K562 (cell line): ENCODE data around the gene GARIN1A. TPM values are rescaled to one million over a fixed set of nuclear protein-coding genes. Genes with fewer than 3 reads are reported as not detected.
A peak's percentile ranks its signal among the peaks of the same experiment; 100 is the strongest.

Experiments
- CBX5 ChIP-seq: IDR thresholded peaks from 2 replicates; pipeline ENCODE4 v1.6.1; 2014; ENCODE audit warnings: low read depth, borderline replicate concordance
- CHD1 ChIP-seq: fragments of 200-600 bp; sonication (generic); IDR thresholded peaks from one replicate; pipeline ENCODE4 v1.6.1; 2012; ENCODE audit warnings: mild to moderate bottlenecking, moderate library complexity, low read length, inconsistent platforms
- DDX20 ChIP-seq: fragments of 450-650 bp; IDR thresholded peaks from 2 replicates; pipeline ENCODE4 v1.6.1; 2016; ENCODE audit warnings: missing genetic modification characterization, low read depth, mild to moderate bottlenecking, missing compliant biosample characterization, moderate library complexity
- E2F3 ChIP-seq: fragments of 250-450 bp; sonication (Bioruptor Pico); IDR thresholded peaks from 2 replicates; pipeline ENCODE4 v1.4.0; 2020; ENCODE audit warnings: mild to moderate bottlenecking
- FOXA3 ChIP-seq, 2 experiments: fragments of 450-650 bp in 1 of 2; sonication (generic) in 1 of 2; formaldehyde crosslinking; IDR thresholded peaks in 1 of 2; conservative IDR thresholded peaks in 1 of 2; 2 replicates each; pipeline versions ENCODE4 v1.4.0 to v1.8.0; 2020 to 2022; ENCODE audit warnings: mild to moderate bottlenecking in 2 of 2, missing genetic modification reagents in 1 of 2
- HMGXB4 ChIP-seq: sonication (generic); formaldehyde crosslinking; IDR thresholded peaks from 2 replicates; pipeline ENCODE4 v1.8.1; 2023; ENCODE audit warnings: mild to moderate bottlenecking, missing genetic modification reagents
- ILF3 ChIP-seq: fragments of 450-650 bp; IDR thresholded peaks from 2 replicates; pipeline ENCODE4 v1.6.1; 2018; ENCODE audit warnings: antibody characterized with exemption, mild to moderate bottlenecking, moderate library complexity, borderline replicate concordance
- LARP7 ChIP-seq: fragments of 450-650 bp; IDR thresholded peaks from 2 replicates; pipeline ENCODE4 v1.6.1; 2016
- LEF1 ChIP-seq: fragments of 450-650 bp; IDR thresholded peaks from 2 replicates; pipeline ENCODE4 v1.6.1; 2016; ENCODE audit warnings: mild to moderate bottlenecking
- PCBP2 ChIP-seq: fragments of 200-400 bp; formaldehyde crosslinking; IDR thresholded peaks from 2 replicates; pipeline ENCODE4 v1.6.1; 2018; ENCODE audit warnings: low read length, low read depth, mild to moderate bottlenecking, moderate library complexity; ENCODE audit not compliant: poor library complexity, severe bottlenecking
- PHF20 ChIP-seq: fragments of 450-650 bp; IDR thresholded peaks from 2 replicates; pipeline ENCODE4 v1.6.1; 2018; ENCODE audit not compliant: partially characterized antibody
- POLR2B ChIP-seq: fragments of 450-650 bp; IDR thresholded peaks from 2 replicates; pipeline ENCODE4 v1.6.1; 2018; ENCODE audit warnings: low read depth; ENCODE audit not compliant: partially characterized antibody
- SMC3 ChIP-seq: conservative IDR thresholded peaks from 2 replicates; pipeline ENCODE4 v1.6.1; 2011; ENCODE audit warnings: low read depth, low read length, improper control_type of control experiment; ENCODE audit not compliant: insufficient read depth
- SP1 ChIP-seq: sonication (generic); formaldehyde crosslinking; IDR thresholded peaks from 2 replicates; pipeline ENCODE4 v1.8.1; 2022; ENCODE audit warnings: mild to moderate bottlenecking, missing genetic modification reagents
- XRCC5 ChIP-seq: fragments of 200-400 bp; formaldehyde crosslinking; IDR thresholded peaks from 2 replicates; pipeline ENCODE4 v1.6.1; 2017; ENCODE audit warnings: low read depth, mild to moderate bottlenecking, low read length
- ZFP1 ChIP-seq: fragments of 450-650 bp; formaldehyde crosslinking; IDR thresholded peaks from 2 replicates; pipeline ENCODE4 v1.4.0; 2020; ENCODE audit warnings: mild to moderate bottlenecking, mixed read lengths
- ZNF12 ChIP-seq: sonication (generic); formaldehyde crosslinking; IDR thresholded peaks from 2 replicates; pipeline ENCODE4 v1.4.0; 2020; ENCODE audit warnings: mild to moderate bottlenecking, missing genetic modification reagents
- ZNF175 ChIP-seq: fragments of 200-800 bp; sonication (Bioruptor generic); IDR thresholded peaks from 2 replicates; pipeline ENCODE4 v1.6.1; 2016; ENCODE audit warnings: low read depth, mild to moderate bottlenecking, missing genetic modification characterization, missing compliant biosample characterization
- ZNF592 ChIP-seq: fragments of 450-650 bp; IDR thresholded peaks from 2 replicates; pipeline ENCODE4 v1.6.1; 2017; ENCODE audit warnings: antibody characterized with exemption, mild to moderate bottlenecking
- ZNF77 ChIP-seq: fragments of 250-450 bp; sonication (Bioruptor Pico); IDR thresholded peaks from 2 replicates; pipeline ENCODE4 v1.5.0; 2020
- polyA plus RNA-seq, 8 experiments: library from polyadenylated mRNA; depleted of rRNA in 4 of 8; stranded (reverse) in 5 of 8; unstranded in 3 of 8; fragments of >200 nt; fragmentation: Nextera tagmentation in 2 of 8; fragmentation: Illumina TruSeq in 1 of 8; extraction: Ambion mirVana in 2 of 8; extraction: Trizol in 1 of 8; gene quantifications; 2 replicates each; pipeline versions ENCODE4 v1.2.1 to v1.2.3, GENCODE V29; 2011 to 2014; ENCODE audit warnings: inconsistent platforms in 1 of 8, missing spikeins in 1 of 8
- total RNA-seq, 7 experiments: library from RNA; depleted of rRNA in 6 of 7; stranded (reverse); fragments of >200 nt in 6 of 7; fragmentation: Illumina TruSeq in 2 of 7; extraction: Trizol in 2 of 7; gene quantifications; 2 replicates each; pipeline versions ENCODE4 v1.2.1 to v1.2.3, GENCODE V29; 2011 to 2021; ENCODE audit warnings: low replicate concordance in 1 of 7
- TF ChIP-seq, protein P1 (sequence below), 3 experiments: fragments of 200-800 bp in 1 of 3; sonication (Bioruptor generic) in 1 of 3; sonication (generic) in 1 of 3; formaldehyde crosslinking in 1 of 3; IDR thresholded peaks; 2 replicates each; pipeline versions ENCODE4 v1.6.1 to v1.8.0; 2016 to 2022; ENCODE audit warnings: mild to moderate bottlenecking in 2 of 3, missing compliant biosample characterization in 2 of 3, missing genetic modification characterization in 2 of 3, missing genetic modification reagents in 1 of 3

GARIN1A gene
- total and polyA plus RNA-seq, 9 of the 15 experiments (the other 6 are each of a cell fraction or from before 2014, with no cell fraction given), result 0.01 to 0.41 (median 0.04) TPM; not detected in 3

DNA sequence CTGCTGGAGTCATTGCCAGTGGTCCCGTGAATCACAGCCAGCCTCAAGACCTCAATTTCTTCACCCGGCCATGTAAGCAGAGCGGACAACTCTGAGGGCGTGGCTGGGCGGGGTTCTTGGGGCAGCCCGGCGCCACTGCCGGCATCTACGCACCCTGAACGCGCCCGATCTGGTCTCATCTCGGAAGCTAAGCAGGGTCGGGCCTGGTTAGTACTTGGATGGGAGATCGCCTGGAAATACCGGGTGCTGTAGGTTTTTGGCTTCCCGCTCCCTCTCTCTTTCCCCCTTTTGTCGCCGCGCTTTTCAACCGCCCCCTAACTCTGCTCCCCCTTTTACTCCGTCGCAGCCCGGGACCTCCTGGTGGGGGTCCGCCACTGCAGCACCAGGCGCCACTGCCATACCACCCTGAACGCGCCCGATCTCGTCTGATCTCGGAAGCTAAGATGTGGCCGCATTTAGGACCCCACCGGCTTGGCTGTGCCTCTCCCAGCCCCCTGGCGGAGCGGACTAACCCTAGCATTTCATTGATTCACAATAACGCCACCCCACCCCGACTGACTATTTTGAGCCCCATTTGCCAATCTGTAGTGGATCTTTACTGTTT, 25.3 kb downstream of the GARIN1A start (continued):
- TF ChIP-seq, protein P1, sequence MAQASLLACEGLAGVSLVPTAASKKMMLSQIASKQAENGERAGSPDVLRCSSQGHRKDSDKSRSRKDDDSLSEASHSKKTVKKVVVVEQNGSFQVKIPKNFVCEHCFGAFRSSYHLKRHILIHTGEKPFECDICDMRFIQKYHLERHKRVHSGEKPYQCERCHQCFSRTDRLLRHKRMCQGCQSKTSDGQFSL (CRISPR knock-in tag; IDR thresholded peaks at IDR 0.05), result peak; percentile 28; the same call in 1 of the 2 replicates
- TF ChIP-seq, protein P1 (tag; IDR thresholded peaks at IDR 0.05), result no peak
- no peak for TF ChIP-seq DDX20 (tag)
- peak; percentile 97 for TF ChIP-seq LARP7
- no peak; the same call in 1 of the 2 replicates for TF ChIP-seq HMGXB4 (CRISPR knock-in tag)
- TF ChIP-seq XRCC5, result peak; percentile 90; the same call in 1 of the 2 replicates
- TF ChIP-seq PHF20, result peak; percentile 85
- TF ChIP-seq ZNF175, result no peak
- TF ChIP-seq ZFP1, result no peak
- TF ChIP-seq FOXA3 (CRISPR knock-in tag; conservative IDR thresholded peaks at IDR 0.05 in 1 of 2, IDR thresholded peaks at IDR 0.05 in 1 of 2), result no peak
- peak; percentile 82 for TF ChIP-seq SP1
- TF ChIP-seq ILF3, result 0 out of 2 replicates have a peak, but pooled peaks have one; percentile 19
- TF ChIP-seq CBX5, result peak; percentile 40; the same call in 1 of the 2 replicates
- no peak for TF ChIP-seq ZNF77 (CRISPR knock-in tag)
- peak; percentile 42 for TF ChIP-seq POLR2B
- TF ChIP-seq ZNF12 (CRISPR knock-in tag), result peak; percentile 35; the same call in 1 of the 2 replicates
- TF ChIP-seq ZNF592, result 0 out of 2 replicates have a peak, but pooled peaks have one; percentile 28
- TF ChIP-seq SMC3, result 0 out of 2 replicates have a peak, but pooled peaks have one; percentile 27
- TF ChIP-seq E2F3, result peak; percentile 38; the same call in 1 of the 2 replicates
- no peak for TF ChIP-seq PCBP2
- peak; percentile 70 for TF ChIP-seq LEF1
- TF ChIP-seq CHD1, result no peak
